Endothelial cell of umbilical vein (primary cell): ENCODE results near the gene DYNC2LI1. TPM values are rescaled to one million over a fixed set of nuclear protein-coding genes. Genes with fewer than 3 reads are reported as not detected.

ENCODE experiments used
- BruUV-seq: library from RNA; stranded (reverse); fragments of 400-500 nt; replicated peaks from 2 replicates; lab custom pipeline; 2021; lab: Mats Ljungman, UMichigan
- CTCF ChIA-PET: fragments of 300-600, 350-600 bp; sonication (Branson Sonifier 250); formaldehyde crosslinking; loops from one replicate; lab custom pipeline; 2021; ENCODE audit warnings: antibody characterized with exemption, inconsistent platforms; lab: Charles Lee
- POLR2A ChIA-PET: fragments of 300-600, 350-600 bp; sonication (Branson Sonifier 250); formaldehyde crosslinking; loops from one replicate; lab custom pipeline; 2021; ENCODE audit warnings: antibody characterized with exemption, inconsistent platforms; lab: Charles Lee
- DNase-seq: peaks from one replicate; pipeline ENCODE4 v3.0.0-alpha.2; 2011; ENCODE audit warnings: low read depth, low spot score
- FAIRE-seq: peaks from 2 replicates; lab custom pipeline; 2011; peaks lifted over from hg19 to GRCh38; lab: Jason Lieb, UNC
- H2AFZ ChIP-seq: 2 replicates; pipeline ENCODE4 v1.6.0; 2012; ENCODE audit warnings: low read depth, low read length, control low read depth, inconsistent platforms
- H3K27ac ChIP-seq: 2 replicates; pipeline ENCODE4 v1.5.1; 2011; ENCODE audit warnings: low read depth, mild to moderate bottlenecking, control low read depth, low read length, moderate library complexity; ENCODE audit not compliant: insufficient read depth
- H3K27me3 ChIP-seq, 2 experiments: 2 replicates each; pipeline versions ENCODE4 v1.6.0 to v1.6.1; 2011; ENCODE audit warnings: low read length in 2 of 2, mixed read lengths in 1 of 2; ENCODE audit not compliant: control insufficient read depth in 2 of 2, insufficient read depth in 2 of 2
- H3K36me3 ChIP-seq, 2 experiments: 2 replicates in 1 of 2; 3 replicates in 1 of 2; pipeline ENCODE4 v1.5.1; 2011; ENCODE audit warnings: low read length in 2 of 2, mild to moderate bottlenecking in 1 of 2, moderate library complexity in 1 of 2; ENCODE audit not compliant: control insufficient read depth in 2 of 2, insufficient read depth in 2 of 2; ENCODE audit errors: extremely low read depth in 1 of 2
- H3K4me1 ChIP-seq: 3 replicates; pipeline ENCODE4 v1.5.1; 2011; ENCODE audit warnings: mild to moderate bottlenecking, low read length; ENCODE audit not compliant: control insufficient read depth, insufficient read depth; ENCODE audit errors: extremely low read depth
- H3K4me2 ChIP-seq: 2 replicates; pipeline ENCODE4 v1.6.1; 2011; ENCODE audit warnings: low read length, control low read depth, mixed read lengths; ENCODE audit not compliant: insufficient read depth
- H3K4me3 ChIP-seq, 3 experiments: fragments of 200-600 bp in 1 of 3; sonication (generic), shearing (Covaris generic) in 1 of 3; replicated peaks in 1 of 3; 2 replicates each; pipeline ENCODE4 v1.5.1; 2011 to 2016; ENCODE audit warnings: control low read depth in 3 of 3, low read length in 3 of 3, mild to moderate bottlenecking in 2 of 3, inconsistent platforms in 1 of 3, low read depth in 1 of 3, moderate library complexity in 1 of 3; ENCODE audit not compliant: insufficient read depth in 1 of 3
- H3K79me2 ChIP-seq: 2 replicates; pipeline ENCODE4 v1.6.0; 2012; ENCODE audit warnings: low read length, inconsistent platforms; ENCODE audit not compliant: control insufficient read depth, insufficient read depth
- H3K9ac ChIP-seq: replicated peaks from 2 replicates; pipeline ENCODE3; 2011; ENCODE audit warnings: low read length, control low read depth; ENCODE audit not compliant: insufficient read depth; ENCODE audit errors: extremely low read depth
- H3K9me1 ChIP-seq: replicated peaks from 3 replicates; pipeline ENCODE4 v1.6.0; 2011; ENCODE audit warnings: mild to moderate bottlenecking, low read length; ENCODE audit not compliant: control insufficient read depth, insufficient read depth; ENCODE audit errors: extremely low read depth
- H3K9me3 ChIP-seq: replicated peaks from 2 replicates; pipeline ENCODE4 v1.5.1; 2012; ENCODE audit warnings: low read length, inconsistent platforms; ENCODE audit not compliant: control insufficient read depth, insufficient read depth
- H4K20me1 ChIP-seq: replicated peaks from 2 replicates; pipeline ENCODE3; 2011; ENCODE audit warnings: mild to moderate bottlenecking, low read length; ENCODE audit not compliant: control insufficient read depth, insufficient read depth; ENCODE audit errors: extremely low read depth
- FOS ChIP-seq: IDR thresholded peaks from 2 replicates; pipeline ENCODE4 v1.6.1; 2011; ENCODE audit warnings: mild to moderate bottlenecking, low read length, moderate library complexity, borderline replicate concordance; ENCODE audit not compliant: insufficient read depth
- GATA2 ChIP-seq: IDR thresholded peaks from 2 replicates; pipeline ENCODE4 v1.7.0; 2011; ENCODE audit warnings: low read depth, mild to moderate bottlenecking, moderate library complexity, mixed read lengths, low read length; ENCODE audit not compliant: insufficient read length, insufficient read depth
- MAX ChIP-seq: IDR thresholded peaks from 2 replicates; pipeline ENCODE4 v1.6.1; 2011; ENCODE audit not compliant: insufficient read depth, insufficient read length
- MYC ChIP-seq: IDR thresholded peaks from one replicate; pipeline ENCODE4 v1.6.1; 2011; ENCODE audit warnings: mild to moderate bottlenecking, low read depth, low read length
- POLR2A ChIP-seq: IDR thresholded peaks from 2 replicates; pipeline ENCODE4 v1.6.1; 2012; ENCODE audit warnings: low read depth, mild to moderate bottlenecking, control low read depth, low read length
- dilution Hi-C: fragments of 300-500 bp; cut with MboI; formaldehyde crosslinking; loops from one replicate; pipeline ENCODE4 v1.15.0; 2019; ENCODE audit warnings: low sequenced_read_pairs; ENCODE audit not compliant: extremely low pct_ligation_motif_present
- intact Hi-C: fragments of 100-400 bp; cut with micrococcal nuclease; formaldehyde crosslinking; loops from one replicate; pipeline ENCODE4 v1.10.0; 2022
- polyA plus RNA-seq, 4 experiments: library from polyadenylated mRNA; depleted of rRNA in 3 of 4; stranded (reverse) in 3 of 4; unstranded in 1 of 4; fragments of >200 nt; gene quantifications; 2 replicates each; pipeline versions ENCODE4 v1.2.1 to v1.2.3, GENCODE V29; 2011 to 2012; ENCODE audit warnings: missing spikeins in 1 of 4
- total RNA-seq: library from RNA; stranded (reverse); gene quantifications from 2 replicates; pipeline ENCODE4 v1.2.3, GENCODE V29; 2021
- TF ChIP-seq, protein P1 (sequence below), 2 donors: IDR thresholded peaks; 1 replicate in 1 of 2; 2 replicates in 1 of 2; pipeline ENCODE4 v1.5.1; 2011; ENCODE audit warnings: low read length in 2 of 2, mild to moderate bottlenecking in 2 of 2, moderate library complexity in 2 of 2, control low read depth in 1 of 2, inconsistent platforms in 1 of 2, low read depth in 1 of 2; ENCODE audit not compliant: insufficient read depth in 1 of 2; ENCODE audit errors: extremely low read depth in 1 of 2

Gene DYNC2LI1
- total and polyA plus RNA-seq, 2 donors (not counting 3 experiments of a cell fraction or from before 2014, with no cell fraction given), result 4.2 to 8.7 TPM

DNA sequence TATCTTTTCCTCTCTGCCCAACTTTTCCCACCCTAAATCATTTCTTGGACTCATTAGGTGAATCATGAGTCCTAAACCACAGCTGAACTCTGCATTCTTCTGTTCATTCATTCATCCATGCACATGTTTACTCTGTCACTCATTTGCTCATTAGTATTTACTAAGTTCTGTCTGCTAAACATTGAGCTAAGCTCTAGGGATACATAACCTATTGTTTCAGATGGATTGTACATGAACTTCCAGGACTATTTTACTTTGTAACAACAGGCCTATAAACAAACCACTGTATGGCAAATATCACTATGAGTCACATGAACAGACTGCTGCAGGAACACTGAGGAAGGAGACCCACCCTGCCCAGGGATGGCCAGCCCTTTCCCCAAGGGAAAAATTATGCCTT lies 14.6 kb upstream of the DYNC2LI1 start:
- Histone ChIP-seq H3K36me3 (no peaks in the 10 kb centered on the region), H3K9ac (no peak overlapping the region), H3K27me3 (no peaks in the 10 kb centered on the region), H3K9me1 (no peaks in the 10 kb centered on the region), H3K4me1 (peaks cover 3% of the 10 kb centered on the region), H2AFZ (peak overlapping the region; percentile 75), H4K20me1 (no peaks in the 10 kb centered on the region), H3K27ac (no peak overlapping the region), H3K9me3 (no peaks in the 10 kb centered on the region), H3K79me2 (no peaks in the 10 kb centered on the region), H3K4me2 (no peak overlapping the region), H3K4me3 (no peak overlapping the region)
- dilution Hi-C loops, result no loop called here
- no peak for TF ChIP-seq POLR2A
- TF ChIP-seq FOS, result peak; percentile 43
- FAIRE-seq (peak; percentile 73), DNase-seq (peak; percentile 34)
- CTCF ChIA-PET, result interaction anchor here (0.9 kb wide), 1 partner anchor 182 kb away, joined by 3 read pairs; no protein-coding TSS in a partner anchor
- POLR2A ChIA-PET, result no interaction called here
- intact Hi-C loops, result no loop called here
- no TSS peak for BruUV-seq

GRCh38 chr2:43762286-43762685 lies 11.6 kb upstream of the DYNC2LI1 start:
- Histone ChIP-seq H3K79me2 (no peaks in the 10 kb centered on the region), H3K27ac (no peak overlapping the region), H3K9me3 (no peaks in the 10 kb centered on the region), H4K20me1 (no peaks in the 10 kb centered on the region), H3K4me3 (no peak overlapping the region), H3K4me2 (no peak overlapping the region), H3K27me3 (no peaks in the 10 kb centered on the region), H2AFZ (no peak overlapping the region), H3K9ac (no peak overlapping the region), H3K9me1 (no peaks in the 10 kb centered on the region), H3K36me3 (no peaks in the 10 kb centered on the region), H3K4me1 (peaks cover 3% of the 10 kb centered on the region)
- DNase-seq (no peak), FAIRE-seq (peak; percentile 43)
- dilution Hi-C loops (no loop called here), intact Hi-C loops (no loop called here)
- POLR2A ChIA-PET, result no interaction called here
- BruUV-seq, result no TSS peak
- TF ChIP-seq MYC (no peak), GATA2 (no peak), FOS (no peak), MAX (no peak)
- TF ChIP-seq, protein P1, sequence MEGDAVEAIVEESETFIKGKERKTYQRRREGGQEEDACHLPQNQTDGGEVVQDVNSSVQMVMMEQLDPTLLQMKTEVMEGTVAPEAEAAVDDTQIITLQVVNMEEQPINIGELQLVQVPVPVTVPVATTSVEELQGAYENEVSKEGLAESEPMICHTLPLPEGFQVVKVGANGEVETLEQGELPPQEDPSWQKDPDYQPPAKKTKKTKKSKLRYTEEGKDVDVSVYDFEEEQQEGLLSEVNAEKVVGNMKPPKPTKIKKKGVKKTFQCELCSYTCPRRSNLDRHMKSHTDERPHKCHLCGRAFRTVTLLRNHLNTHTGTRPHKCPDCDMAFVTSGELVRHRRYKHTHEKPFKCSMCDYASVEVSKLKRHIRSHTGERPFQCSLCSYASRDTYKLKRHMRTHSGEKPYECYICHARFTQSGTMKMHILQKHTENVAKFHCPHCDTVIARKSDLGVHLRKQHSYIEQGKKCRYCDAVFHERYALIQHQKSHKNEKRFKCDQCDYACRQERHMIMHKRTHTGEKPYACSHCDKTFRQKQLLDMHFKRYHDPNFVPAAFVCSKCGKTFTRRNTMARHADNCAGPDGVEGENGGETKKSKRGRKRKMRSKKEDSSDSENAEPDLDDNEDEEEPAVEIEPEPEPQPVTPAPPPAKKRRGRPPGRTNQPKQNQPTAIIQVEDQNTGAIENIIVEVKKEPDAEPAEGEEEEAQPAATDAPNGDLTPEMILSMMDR (IDR thresholded peaks at IDR 0.05; ENCODE audit: extremely low read depth in 1 of 2, insufficient read depth in 1 of 2, low read depth in 1 of 2, low read length in 2 of 2), result no peak
- CTCF ChIA-PET, result interaction anchor here (1.0 kb wide), 1 partner anchor 10 kb away, joined by 3 read pairs; no protein-coding TSS in a partner anchor
